ENCODE data around the gene MARK1. TPM values are rescaled to one million over a fixed set of nuclear protein-coding genes. Genes with fewer than 3 reads are reported as not detected.

The MARK1 gene
- total and polyA plus RNA-seq, 7 donors = 0.60 to 15.0 (median 9.3) TPM

DNA sequence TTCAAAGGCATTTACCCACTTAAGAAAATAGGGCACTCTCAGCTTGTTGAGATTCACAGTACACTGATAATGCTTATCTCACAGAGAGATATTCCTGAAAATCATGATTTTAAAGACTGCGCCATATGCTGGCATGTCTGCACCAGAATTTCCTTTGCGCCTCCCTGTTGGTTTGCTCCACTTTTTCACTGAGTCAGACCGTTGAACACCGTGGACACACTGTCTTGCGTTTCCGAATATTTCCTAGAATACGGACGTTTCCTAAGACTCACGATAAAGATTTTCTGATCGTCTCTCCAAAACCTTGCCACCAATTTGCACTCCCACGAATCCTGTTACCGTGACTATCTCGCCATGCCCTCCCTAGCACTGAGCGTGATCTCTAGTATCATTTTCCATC is 161.7 kb downstream of the MARK1 start:
- no peaks in the 10 kb centered on the region for H3K36me3 ChIP-seq
- peaks cover 0 to 19% (median 15%) of the 10 kb centered on the region in 4 donors for H3K4me1 ChIP-seq
- H3K27me3 ChIP-seq = no peaks in the 10 kb centered on the region
- H3K9me3 ChIP-seq = no peaks in the 10 kb centered on the region
- no peak overlapping the region for H3K27ac ChIP-seq
- WGBS, 2 donors = 34 to 36% methylated on average over 14 of the region's 14 CpGs
- intact Hi-C loops (cut with DNase I) = loop anchor here (1.0 to 2.0 kb wide), 2 partner anchors 44 to 85 kb away; no protein-coding TSS in a partner anchor
- no peak for DNase-seq
- H3K4me3 ChIP-seq = peak overlapping the region; percentile 55 to 89 (median 74)
- TF ChIP-seq POLR2A (IDR thresholded peaks at IDR 0.05) = no peak
- TF ChIP-seq, protein P1, sequence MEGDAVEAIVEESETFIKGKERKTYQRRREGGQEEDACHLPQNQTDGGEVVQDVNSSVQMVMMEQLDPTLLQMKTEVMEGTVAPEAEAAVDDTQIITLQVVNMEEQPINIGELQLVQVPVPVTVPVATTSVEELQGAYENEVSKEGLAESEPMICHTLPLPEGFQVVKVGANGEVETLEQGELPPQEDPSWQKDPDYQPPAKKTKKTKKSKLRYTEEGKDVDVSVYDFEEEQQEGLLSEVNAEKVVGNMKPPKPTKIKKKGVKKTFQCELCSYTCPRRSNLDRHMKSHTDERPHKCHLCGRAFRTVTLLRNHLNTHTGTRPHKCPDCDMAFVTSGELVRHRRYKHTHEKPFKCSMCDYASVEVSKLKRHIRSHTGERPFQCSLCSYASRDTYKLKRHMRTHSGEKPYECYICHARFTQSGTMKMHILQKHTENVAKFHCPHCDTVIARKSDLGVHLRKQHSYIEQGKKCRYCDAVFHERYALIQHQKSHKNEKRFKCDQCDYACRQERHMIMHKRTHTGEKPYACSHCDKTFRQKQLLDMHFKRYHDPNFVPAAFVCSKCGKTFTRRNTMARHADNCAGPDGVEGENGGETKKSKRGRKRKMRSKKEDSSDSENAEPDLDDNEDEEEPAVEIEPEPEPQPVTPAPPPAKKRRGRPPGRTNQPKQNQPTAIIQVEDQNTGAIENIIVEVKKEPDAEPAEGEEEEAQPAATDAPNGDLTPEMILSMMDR (IDR thresholded peaks at IDR 0.05) = no peak
- TF ChIP-seq POLR2AphosphoS5 (IDR thresholded peaks at IDR 0.05) = no peak
- no peak for TF ChIP-seq EP300 (IDR thresholded peaks at IDR 0.05)

- H3K27me3 ChIP-seq = no peaks in the 10 kb centered on the region
- H3K27ac ChIP-seq = peak within 1 kb of the TSS; percentile 34 to 69 (median 56)
- peak; percentile 87 for DNase-seq
- TF ChIP-seq, protein P1 (IDR thresholded peaks at IDR 0.05) = peak; percentile 72 to 99 (median 87)
- peak in 3 of 4 donors; percentile 27 to 62 (median 58) for TF ChIP-seq POLR2AphosphoS5 (IDR thresholded peaks at IDR 0.05)
- no peak for TF ChIP-seq EP300 (IDR thresholded peaks at IDR 0.05)
- TF ChIP-seq POLR2A (IDR thresholded peaks at IDR 0.05) = no peak
- peak within 1 kb of the TSS; percentile 55 to 89 (median 74) for H3K4me3 ChIP-seq
- intact Hi-C loops (cut with DNase I) = loop anchor here (1.0 to 2.0 kb wide), 2 partner anchors 43 to 84 kb away; no protein-coding TSS in a partner anchor
- 2 to 5% methylated on average over 96 of the region's 96 CpGs for WGBS, 2 donors
- no peaks in the 10 kb centered on the region for H3K9me3 ChIP-seq
- H3K36me3 ChIP-seq = no peaks in the 10 kb centered on the region
- peaks cover 0 to 19% (median 15%) of the 10 kb centered on the region in 4 donors for H3K4me1 ChIP-seq
Observed at GRCh38 chr1:220690140-220691052, 162.5 kb downstream of the MARK1 start, which contains the start of gene C1orf115. Gene C1orf115, plus strand, starts transcription at chr1:220690363. Its CDS starts 40 bp downstream, at chr1:220690403.

DNA sequence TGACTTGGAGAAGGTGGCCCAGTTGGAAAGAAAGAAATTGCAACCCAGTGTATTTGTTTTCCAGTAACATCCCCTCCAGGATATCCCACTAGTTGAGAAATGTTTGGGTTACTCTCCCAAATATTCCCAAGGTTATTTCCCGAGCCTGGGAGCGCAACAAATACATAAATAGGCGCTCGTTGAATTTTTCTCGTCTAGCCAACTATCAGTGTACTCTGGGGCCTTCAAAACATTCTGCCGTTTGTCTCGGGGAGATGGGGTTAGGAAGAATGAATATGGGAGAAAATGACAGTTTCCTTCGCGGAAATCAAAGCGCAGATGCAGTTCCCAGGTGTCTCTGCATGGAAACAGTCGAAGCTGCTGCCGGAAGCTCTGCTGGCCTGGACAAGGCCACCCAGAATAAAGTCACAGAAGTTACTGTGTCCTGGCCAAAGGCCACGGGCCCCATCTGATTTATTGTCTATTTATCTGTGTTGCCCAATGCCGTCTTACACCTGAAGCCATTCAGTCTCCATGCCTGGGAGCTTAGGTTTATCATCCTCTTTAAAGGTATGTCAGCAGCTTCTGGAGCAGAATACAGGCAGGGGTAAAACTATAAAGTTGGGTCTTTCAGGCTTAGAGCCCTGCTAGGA is 163.2 kb downstream of the MARK1 start:
- WGBS, 2 donors = 14 to 56% methylated on average over 14 of the region's 14 CpGs
- TF ChIP-seq POLR2AphosphoS5 (IDR thresholded peaks at IDR 0.05) (no peak), EP300 (IDR thresholded peaks at IDR 0.05) (no peak), POLR2A (IDR thresholded peaks at IDR 0.05) (no peak)
- TF ChIP-seq, protein P1 (IDR thresholded peaks at IDR 0.05) = no peak

DNA sequence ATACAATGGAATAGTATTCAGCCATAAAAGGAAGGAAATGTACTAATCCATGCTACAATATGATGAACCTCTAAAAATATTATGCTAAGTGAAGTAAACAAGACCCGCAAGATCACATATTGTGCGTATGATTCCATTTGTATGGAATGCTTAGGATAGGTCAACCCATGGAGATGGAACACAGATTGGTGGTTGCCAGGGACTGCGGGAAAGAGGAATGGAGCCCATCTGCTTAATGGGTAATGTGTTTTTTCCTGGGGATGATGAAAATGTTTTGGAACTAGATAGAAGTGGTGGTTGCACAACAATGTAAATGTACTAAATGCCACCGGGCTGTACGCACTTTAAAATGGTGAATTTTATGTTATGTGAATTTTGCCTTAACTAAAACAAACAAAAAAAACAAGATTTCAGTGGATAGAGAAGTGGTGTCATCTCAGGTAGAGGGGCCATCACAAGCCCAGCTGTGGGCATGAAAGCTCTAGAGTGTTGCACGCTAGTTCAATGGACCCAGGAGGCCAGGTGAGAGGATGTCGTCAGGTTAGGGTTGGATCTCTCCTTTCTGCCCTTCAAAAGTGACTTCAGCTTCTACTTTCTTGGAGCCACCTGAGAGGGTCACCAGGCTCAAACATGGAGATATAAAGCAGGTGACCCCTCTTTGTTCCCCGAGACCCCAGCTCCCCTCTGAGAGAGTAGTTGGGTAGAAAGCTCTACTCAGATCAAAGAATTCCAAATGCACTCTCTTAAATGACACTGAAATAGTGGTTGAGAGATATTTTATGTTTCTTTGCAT is 164.7 kb downstream of the MARK1 start:
- TF ChIP-seq POLR2AphosphoS5 (IDR thresholded peaks at IDR 0.05) (no peak), EP300 (IDR thresholded peaks at IDR 0.05) (no peak), POLR2A (IDR thresholded peaks at IDR 0.05) (no peak)
- TF ChIP-seq, protein P1 (IDR thresholded peaks at IDR 0.05) = no peak
- H3K27ac ChIP-seq = no peak overlapping the region
- no peak overlapping the region for H3K4me3 ChIP-seq
- H3K27me3 ChIP-seq = no peaks in the 10 kb centered on the region
- H3K4me1 ChIP-seq = peaks cover 0 to 19% (median 15%) of the 10 kb centered on the region in 4 donors
- 92 to 94% methylated on average over 8 of the region's 8 CpGs for WGBS, 2 donors
- intact Hi-C loops (cut with DNase I) = no loop called here
- H3K9me3 ChIP-seq = no peaks in the 10 kb centered on the region
- no peak for DNase-seq
- H3K36me3 ChIP-seq = no peaks in the 10 kb centered on the region

More for the DNA sequence above, 163.2 kb downstream of the MARK1 start:
- H3K27ac ChIP-seq = no peak overlapping the region
- no peaks in the 10 kb centered on the region for H3K36me3 ChIP-seq
- peak overlapping the region; percentile 55 to 89 (median 74) for H3K4me3 ChIP-seq
- no peaks in the 10 kb centered on the region for H3K9me3 ChIP-seq
- intact Hi-C loops (cut with DNase I) = loop anchor here (2.0 kb wide), 1 partner anchor 84 kb away; no protein-coding TSS in a partner anchor
- no peak for DNase-seq
- H3K4me1 ChIP-seq = peaks cover 0 to 19% (median 15%) of the 10 kb centered on the region in 4 donors
- no peaks in the 10 kb centered on the region for H3K27me3 ChIP-seq

All from sigmoid colon (tissue), 7 donors.